HG02970 (cell line): Measurements from ENCODE around the gene SV2A.

Experiments used
- ATAC-seq: cut with Tn5 transposase; IDR thresholded peaks from one replicate; pipeline ENCODE4 v1.9.1; 2021; ENCODE audit warnings: mild to moderate bottlenecking, moderate library complexity, moderate number of reproducible peaks; ENCODE audit not compliant: unreplicated experiment, low FRiP score

The SV2A gene

DNA sequence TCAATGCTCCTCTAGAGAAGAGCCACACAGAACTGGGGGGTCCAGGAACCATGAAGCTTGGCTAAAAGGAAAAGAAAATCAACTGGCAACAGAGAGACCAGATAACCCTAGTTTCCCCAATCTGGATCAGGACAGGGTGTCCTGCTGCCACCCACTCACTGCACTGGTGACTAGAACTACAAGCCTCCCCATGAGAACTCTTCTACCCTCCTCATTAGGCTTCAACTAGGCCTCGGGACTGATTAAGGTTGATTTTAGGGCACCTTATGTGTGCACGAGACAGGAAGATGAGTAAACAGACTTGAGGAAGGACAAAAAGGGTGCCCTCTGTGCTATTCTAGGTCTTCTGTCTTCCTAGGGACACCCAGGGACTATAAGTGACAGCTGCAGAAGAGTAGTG lies 12.2 kb upstream of the SV2A start:
- no peak for ATAC-seq

DNA sequence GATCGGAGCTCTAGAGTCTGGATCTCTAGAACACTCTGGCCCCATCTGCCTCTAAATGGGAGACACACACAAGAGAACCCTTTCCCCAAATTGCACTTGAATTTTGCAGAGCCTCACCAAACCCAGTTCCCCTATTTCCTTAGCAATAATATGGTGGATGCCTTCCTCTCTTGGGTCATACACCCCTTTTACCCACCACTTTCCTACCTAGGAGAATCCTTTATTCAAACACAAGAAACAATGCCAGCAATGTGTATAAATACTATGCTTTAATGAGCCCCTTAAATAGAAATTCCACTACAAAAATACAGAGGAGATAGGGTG lies 10.7 kb upstream of the SV2A start:
- ATAC-seq = no peak

DNA sequence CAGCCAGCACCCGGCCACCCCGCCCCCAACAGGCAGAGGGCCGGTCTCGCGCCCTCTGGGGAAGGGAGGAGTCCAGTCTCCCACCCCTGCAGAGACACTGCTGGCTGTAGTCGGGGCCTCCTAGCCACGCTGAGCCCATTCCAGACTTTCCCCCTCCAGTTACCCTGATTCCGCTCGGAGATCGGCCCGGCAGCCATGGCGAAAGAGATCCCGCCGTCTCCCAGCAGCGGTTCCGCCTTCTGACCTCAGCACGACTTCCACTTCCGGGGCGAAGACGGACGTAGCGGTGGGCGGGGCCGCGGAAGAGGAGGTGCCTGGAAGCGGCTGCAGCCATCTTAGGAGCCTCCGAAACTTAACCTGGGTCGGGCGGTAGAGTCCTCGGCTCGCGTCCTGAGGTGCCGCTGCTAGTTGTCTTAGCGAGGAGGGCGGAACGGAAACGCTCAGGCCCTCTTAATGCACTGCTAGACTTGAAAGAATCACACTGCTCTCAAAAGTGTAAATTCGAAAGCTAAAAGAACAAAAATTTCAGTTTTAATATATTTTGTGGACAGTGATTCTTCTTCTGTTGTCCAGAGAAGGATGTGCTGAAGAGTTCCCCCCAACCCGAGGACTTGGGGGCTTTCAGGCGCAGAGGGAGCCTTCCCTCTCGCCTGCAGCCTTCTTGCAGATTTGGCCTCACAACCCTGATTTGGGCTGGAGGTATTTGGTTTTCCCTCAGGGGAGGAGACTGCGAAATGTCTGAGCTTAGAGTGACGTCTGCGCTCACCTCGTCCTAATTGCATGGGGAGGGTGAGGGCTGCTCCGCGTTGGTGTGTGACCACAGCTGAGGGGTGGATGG lies 10.1 kb upstream of the SV2A start, which contains the start of gene SF3B4:
TSS of gene SF3B4 (minus strand) at position 241 of the 838 bp plus-strand sequence. CDS start at position 197, 44 bp downstream.
- peak; percentile 85 for ATAC-seq

DNA sequence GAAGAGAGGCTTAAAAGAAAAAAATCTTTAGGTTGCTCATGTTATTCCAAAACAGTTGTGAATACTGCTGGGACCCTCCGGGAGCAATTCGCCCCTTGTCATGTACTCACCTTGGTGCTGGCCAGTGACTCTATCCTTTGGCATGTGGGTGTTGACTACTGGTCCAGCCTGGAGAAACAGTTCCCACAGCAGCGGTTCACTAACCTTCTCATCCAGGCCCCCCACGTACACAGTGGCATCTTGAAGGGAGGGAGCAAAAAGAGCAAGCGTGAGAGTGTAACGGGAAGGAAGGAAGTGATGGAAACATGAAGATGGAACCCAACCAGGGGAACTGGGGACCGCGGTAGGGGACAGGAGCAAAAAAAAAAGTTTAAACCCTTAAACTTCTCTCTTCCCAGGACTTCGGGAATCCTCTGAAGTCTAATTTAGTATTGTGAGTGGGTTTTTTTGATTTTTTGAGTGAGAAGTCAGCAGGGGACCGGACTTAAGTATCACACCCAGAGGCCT lies 9.5 kb upstream of the SV2A start:
- ATAC-seq = no peak

DNA sequence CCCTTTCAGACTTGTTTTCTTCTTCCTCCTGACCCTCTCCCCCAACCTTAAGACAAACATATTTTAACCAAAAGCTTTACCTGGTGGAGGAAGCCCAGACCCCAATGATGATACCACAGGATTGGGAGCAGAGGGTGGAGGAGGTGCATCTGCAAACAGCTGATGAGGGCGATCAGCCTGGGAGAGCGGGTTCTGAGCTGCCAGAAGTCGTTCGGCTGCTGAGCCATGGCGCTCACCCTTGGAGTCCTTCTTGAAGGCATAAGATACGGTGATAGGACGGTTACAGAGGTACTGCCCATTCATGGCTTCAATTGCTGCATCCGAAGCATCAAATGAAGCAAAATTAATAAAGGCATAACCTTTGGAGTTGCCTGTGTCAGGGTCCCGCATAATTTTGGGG lies 8.7 kb upstream of the SV2A start:
- no peak for ATAC-seq

DNA sequence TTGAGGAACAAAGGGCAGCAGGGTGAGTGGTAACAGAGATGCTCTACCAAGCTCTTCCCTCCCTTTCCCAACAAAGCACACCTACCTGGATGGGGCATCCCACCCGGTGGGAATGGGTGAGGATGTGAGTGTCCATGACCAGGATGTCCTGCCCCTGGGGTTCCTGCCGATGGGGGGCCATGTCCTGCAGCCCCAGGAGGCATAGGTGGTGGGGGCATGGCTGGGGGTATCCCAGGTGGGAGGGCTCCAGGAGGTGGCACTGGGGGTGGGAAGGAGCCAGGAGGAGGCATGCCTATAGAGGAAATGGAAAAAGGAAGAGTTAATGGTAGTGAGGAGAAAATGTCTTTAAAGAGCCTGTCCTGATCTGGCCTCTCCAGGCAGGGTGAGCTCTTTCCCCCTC lies 8.1 kb upstream of the SV2A start:
- no peak for ATAC-seq

DNA sequence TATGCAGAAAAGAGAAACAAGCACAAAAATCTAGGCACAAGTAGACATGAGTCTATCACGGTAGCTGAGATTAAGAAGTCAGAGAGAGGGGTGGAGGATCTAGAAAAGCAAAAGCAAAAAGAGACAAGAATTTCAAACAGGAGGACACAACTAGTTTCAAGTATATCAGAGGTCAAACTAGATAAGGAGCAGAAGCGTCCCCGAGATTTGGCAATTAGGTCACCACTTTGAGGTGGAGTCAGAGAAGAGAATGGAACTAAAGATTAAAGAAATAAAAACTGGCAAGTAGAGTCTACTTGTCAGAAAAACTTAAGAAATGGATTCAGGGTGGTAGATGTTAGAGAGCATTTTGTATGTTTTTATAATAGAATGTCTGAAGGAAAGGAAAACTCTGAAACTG lies 7.7 kb upstream of the SV2A start:
- ATAC-seq = no peak

DNA sequence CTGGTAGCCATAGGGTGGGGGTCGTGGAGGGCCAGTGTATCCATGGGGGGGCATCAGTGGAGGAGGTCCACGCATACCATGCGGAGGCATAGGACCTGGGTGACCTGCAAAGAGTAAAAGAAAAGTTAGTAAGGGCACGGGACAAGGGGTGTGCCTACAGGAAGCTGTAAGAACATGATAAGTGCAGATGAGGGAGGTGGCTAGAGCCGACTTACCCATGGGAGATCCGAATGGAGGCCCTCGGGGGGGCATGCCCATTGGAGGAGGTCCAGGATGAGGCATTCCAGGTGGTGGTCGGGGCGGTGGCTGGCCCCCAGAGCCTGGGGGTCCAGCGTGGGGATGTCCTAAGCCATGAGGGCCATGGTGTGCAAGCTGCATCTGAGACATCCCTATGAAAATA lies 6.0 kb upstream of the SV2A start:
- ATAC-seq = no peak

DNA sequence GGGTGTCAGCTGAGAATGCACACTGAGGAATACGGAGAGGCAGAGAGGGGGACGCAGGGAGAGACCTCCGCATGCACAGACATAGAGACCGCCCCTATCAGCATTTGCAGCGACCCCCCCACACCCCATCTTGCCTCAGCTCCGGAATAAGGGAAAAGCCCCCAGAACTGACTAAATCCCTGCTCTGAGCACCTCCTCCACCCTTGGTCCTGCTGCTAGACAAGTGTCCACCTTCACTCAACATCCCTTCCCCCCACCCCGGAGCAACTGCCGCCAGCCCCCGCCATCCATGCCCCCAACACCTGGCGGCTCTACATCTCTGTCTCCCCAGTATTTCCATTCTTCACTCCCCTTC lies 769 bp downstream of the SV2A start:
- no peak for ATAC-seq

DNA sequence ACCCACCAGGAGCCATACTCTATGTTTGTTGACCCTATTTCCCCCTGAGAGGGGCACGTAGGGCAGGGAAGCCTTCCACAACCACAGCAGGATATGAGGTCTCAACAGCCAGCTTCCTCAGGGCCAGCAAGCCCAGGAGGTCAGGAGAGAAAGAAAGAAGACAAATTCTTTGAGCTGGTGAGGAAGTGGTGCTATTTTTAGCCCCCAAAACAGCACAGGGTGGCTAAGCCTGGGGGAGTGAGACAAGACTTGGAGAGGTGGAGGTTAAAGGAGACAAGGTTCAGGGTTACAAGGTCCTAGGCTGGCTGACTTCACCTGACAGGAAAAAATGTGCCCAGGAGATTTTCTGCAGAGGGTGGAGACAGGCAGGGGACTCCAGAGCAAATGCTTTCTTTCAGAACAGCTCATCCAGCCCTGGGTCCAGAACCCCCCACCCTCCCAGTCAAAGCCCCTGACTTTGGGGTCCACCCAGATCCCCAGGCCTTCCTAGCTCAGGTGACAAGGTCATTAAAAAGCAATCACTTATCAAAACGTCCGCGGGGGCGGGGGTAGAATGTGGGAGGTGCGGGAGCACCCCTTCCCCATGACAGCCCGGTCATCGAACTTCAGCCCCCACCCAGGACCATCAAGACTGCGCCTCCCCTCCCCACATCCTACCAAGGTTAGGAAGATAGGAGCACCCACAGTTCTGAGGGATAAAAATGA lies 1.3 kb downstream of the SV2A start:
- no peak for ATAC-seq

DNA sequence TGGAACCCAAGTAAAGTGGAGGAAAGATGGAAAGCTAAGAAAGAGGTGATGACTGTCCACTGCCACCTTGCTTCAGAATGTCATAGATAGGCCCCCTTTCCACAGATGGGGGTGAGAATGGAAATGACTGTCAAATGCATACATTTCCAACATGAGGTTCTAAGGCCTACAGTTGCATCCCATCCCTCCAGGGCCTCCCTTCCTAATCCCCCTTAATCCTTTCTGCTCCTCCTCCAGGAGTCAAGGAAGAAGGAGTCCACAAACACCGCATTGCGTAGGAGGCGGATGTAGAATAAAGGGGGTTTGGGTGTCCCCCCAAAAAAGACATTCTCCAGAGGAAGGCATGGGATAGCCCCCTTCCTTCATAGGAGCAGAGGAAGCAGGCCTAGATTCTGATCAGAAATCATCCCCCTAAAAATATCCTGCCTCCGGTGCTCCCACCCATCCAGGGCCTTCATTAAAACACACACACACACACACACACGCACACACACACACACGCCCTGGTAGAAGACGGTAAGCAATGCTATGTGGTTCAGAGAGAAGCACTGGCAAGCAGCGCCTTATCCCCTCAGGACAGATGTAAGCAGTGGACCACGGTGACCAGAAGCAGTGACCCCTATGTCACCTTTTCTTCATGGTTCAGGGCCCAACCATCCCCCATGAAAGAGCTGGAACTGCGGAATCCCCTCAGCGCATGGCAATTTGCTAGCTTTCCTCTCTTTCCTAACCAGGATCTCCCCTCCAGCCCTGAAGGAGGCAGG lies 2.0 kb downstream of the SV2A start:
- no peak for ATAC-seq

DNA sequence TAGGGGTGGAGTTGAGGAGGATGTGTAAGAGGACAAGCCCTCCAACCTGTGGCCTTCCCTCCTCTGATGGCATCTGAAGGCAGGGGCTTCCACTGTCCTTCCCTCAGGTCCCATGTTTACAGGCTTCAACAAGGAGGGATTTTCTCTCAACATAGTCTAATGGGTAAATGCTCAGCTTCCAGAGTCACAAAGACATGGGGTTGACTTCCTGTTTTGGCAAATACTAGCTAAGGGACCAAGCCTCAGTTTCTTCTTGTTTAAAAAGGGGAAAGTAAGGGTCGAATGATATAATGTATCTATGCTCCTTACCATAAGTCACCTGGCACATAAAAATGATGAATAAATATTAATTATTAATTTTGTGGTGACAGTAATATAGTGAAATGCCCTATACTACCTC lies 3.1 kb downstream of the SV2A start:
- ATAC-seq = no peak

DNA sequence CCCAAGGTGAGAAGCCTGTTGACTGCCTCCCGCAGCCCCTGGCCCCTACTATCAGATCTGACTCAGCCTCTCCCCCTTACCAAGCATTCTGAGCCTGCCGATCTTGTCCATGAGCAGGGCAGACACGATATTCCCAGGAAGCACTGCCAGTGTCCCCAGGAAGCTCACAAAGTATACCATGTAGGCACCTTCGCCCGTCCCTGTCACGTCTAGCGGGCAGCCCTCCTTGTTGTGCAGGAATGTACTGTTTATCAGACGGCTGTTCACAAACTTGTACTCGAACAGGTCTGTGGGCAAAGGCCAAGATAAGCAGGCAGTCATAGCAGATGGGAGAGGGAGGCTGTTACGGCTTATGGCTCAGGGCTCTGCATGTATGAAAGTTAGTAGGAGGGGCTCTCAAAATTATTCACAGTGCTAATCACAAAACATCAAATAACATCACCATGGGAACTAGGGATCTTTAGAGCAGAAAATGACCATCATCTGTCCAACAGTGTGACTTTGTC lies 11.0 kb downstream of the SV2A start:
- no peak for ATAC-seq

DNA sequence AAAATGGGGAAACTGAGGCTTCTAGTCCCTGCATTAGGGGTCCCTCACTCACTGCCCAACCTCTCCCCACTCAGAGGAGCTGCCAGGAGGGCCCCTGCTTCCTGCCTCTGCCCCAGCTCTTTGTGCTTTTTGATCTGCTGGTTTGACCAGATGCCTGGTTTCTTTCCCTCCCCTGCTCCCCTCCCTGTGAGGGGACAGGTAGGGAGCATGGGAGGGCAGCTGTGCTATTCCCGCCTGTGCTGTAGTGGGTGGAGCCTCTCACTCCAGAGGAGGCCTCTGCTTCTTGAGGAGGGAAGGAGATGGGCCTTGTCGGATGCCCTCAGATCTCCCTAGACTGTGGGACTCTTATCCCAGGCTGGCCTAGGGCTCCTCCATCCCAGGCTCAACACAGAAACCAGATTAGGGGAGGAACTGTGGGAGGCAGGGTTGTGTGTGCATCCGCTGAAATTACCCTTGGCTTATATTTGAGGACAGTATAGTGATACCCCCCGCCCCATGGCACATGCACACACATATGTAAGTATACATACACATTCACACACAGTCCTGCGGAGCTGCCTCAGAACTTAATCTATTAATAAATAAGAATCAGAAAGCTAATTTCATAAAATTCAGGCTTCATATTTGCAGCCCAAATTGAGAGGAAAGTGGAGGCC lies 13.7 kb downstream of the SV2A start:
- ATAC-seq = no peak

DNA sequence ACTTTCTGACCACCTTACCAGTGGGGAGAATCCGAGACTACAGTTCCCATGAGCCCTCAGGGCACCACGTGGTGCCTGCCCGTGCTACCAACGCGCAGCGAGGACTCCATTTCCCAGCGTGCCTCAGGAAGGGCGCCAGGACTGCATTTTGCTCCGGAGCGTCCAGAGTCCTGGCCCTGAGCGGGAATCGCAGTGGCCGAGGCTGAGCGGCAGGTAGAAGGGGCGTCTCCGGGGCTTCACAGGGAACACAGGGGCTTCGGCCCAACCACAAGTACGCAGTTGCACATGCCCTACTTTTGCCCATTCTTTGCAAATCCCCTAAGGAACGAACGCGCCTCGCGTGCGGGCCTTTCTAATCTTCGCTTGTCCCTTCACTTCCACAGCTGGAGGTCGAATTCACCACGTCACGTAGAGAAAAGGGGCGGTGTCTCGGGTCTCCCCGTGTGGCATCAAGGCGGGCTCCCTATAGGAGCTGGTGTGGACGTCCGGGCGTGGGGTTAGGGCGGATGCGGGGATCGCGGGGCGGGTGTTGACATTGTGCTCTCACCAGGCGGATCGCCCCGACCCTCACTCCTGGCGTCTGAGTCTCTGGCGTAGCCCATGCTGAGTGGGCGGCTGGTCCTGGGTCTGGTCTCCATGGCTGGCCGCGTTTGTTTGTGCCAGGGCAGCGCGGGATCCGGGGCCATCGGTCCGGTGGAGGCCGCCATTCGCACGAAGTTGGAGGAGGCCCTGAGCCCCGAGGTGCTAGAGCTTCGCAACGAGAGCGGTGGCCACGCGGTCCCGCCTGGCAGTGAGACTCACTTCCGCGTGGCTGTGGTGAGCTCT lies 18.0 kb downstream of the SV2A start, which contains the start of gene BOLA1:
TSS of gene BOLA1 (plus strand) at position 109 of the 825 bp plus-strand sequence. CDS start at position 601, 492 bp downstream.
- peak; percentile 81 for ATAC-seq

DNA sequence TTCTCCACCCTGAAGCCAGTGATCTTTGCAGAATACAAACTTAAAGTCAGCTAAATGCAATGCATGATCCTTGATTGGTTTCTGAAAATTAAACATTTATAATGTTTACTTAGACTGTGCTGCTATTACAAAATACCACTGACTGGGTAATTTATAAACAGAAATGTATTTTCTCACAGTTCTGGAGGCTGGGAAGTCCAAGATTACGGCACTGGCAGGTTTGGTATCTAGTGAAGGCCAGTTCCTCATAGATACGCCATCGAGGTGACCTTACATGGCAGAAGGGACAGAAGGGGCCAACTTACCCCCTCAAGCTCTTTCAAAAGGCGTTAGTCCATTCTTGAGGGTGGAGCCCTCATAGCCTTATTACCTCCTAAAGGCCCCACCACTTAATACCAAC lies 21.1 kb downstream of the SV2A start:
- no peak for ATAC-seq

DNA sequence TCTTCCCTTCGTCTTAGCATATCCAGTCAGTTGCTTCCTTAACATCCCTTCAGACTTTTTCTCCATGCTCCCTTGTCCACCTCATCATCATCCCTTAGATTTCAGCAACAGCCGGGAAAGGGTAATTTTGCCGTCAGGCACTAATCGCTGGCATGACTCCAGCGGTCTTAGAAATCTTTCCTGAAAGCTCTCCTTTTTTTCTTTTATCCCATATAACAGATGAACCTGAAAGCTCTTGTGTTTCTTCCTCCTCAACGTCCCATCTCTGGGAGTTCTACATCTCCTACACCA lies 28.7 kb downstream of the SV2A start:
- no peak for ATAC-seq

DNA sequence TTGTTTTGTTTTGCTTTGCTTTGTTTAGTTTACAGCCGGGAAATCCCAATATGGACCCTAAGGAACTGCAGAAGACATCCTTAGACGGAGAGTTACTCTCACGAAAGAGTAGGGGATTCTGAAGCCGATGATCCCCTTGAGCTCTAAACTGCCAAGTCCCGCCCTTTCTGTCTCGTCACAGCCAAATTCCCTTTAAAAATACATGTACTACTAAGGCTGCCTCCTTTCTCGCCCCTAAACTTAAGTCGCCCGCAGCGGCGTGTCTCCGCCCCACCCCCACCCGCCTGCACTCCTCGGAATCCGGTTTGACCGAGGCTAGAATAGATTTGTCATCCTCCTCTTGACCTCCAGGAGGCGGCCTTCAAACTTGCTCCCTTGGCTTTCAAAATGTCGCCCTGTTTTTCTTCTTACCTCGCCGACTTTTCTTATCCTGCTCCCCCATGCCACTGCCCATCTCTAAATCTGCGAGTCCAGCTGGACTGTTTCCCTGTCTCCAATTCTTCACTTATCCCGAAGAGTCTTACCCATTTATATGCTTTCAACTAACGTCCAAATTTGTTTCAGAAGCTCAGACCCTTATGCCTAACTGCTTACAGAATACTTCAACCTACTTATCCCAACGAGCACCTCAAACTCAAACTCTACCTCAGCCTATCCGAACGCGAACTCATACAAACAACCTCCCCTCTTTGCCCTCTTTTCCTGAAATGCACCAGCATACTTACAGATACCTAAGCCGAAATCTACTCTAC lies 29.2 kb downstream of the SV2A start:
- no peak for ATAC-seq
